Measurements from ENCODE around the gene SON. TPM values are rescaled to one million over a fixed set of nuclear protein-coding genes. Genes with fewer than 3 reads are reported as not detected.
"Not testable (repeated sequence)": the region's sequence is repeated elsewhere in the genome, so short reads cannot be mapped to it uniquely, and the experiment has no call there.

The SON gene
- total and polyA plus RNA-seq, 2 donors = 115 to 394 TPM

- WGBS = 86% methylated on average over 2 of the region's 2 CpGs
- Histone ChIP-seq H3K4me1 (ENCODE audit: insufficient read depth) (no peaks in the 10 kb centered on the region), H3K27ac (ENCODE audit: low read depth) (no peak overlapping the region), H3K36me3 (ENCODE audit: insufficient read depth) (peaks cover 8% of the 10 kb centered on the region), H3K4me3 (ENCODE audit: low read depth, low read length) (no peak overlapping the region)
- DNase-seq (ENCODE audit: extremely low spot score) = no peak
These were observed 25.6 kb downstream of the SON start for GRCh38 chr21:33568448-33568847.

- WGBS = 91% methylated on average over 5 of the region's 5 CpGs
- H3K4me3 ChIP-seq (ENCODE audit: low read depth, low read length) = no peak overlapping the region
- DNase-seq (ENCODE audit: extremely low spot score) = no peak
- peaks cover 11% of the 10 kb centered on the region for H3K36me3 ChIP-seq (ENCODE audit: insufficient read depth)
- H3K4me1 ChIP-seq (ENCODE audit: insufficient read depth) = no peaks in the 10 kb centered on the region
- no peak overlapping the region for H3K27ac ChIP-seq (ENCODE audit: low read depth)
These were observed 27.2 kb downstream of the SON start for GRCh38 chr21:33569991-33570390.

- H3K4me1 ChIP-seq (ENCODE audit: insufficient read depth) = no peaks in the 10 kb centered on the region
- H3K36me3 ChIP-seq (ENCODE audit: insufficient read depth) = peaks cover 11% of the 10 kb centered on the region
- 30% methylated on average over 3 of the region's 3 CpGs for WGBS
- H3K27ac ChIP-seq (ENCODE audit: low read depth) = no peak overlapping the region
- no peak for DNase-seq (ENCODE audit: extremely low spot score)
- no peak overlapping the region for H3K4me3 ChIP-seq (ENCODE audit: low read depth, low read length)
These were observed 29.5 kb downstream of the SON start for GRCh38 chr21:33572350-33572749.

GRCh38 chr21:33576741-33577141, 33.9 kb downstream of the SON start:
- not testable (repeated sequence) for H3K27ac ChIP-seq (ENCODE audit: low read depth); H3K36me3 ChIP-seq (ENCODE audit: insufficient read depth); DNase-seq (ENCODE audit: extremely low spot score); H3K4me1 ChIP-seq (ENCODE audit: insufficient read depth); H3K4me3 ChIP-seq (ENCODE audit: low read depth, low read length)
- WGBS = 28% methylated on average over 2 of the region's 2 CpGs

GRCh38 chr21:33578214-33578613, 35.4 kb downstream of the SON start:
- Histone ChIP-seq H3K4me1 (ENCODE audit: insufficient read depth) (no peaks in the 10 kb centered on the region), H3K36me3 (ENCODE audit: insufficient read depth) (peaks cover 4% of the 10 kb centered on the region), H3K4me3 (ENCODE audit: low read depth, low read length) (no peak overlapping the region), H3K27ac (ENCODE audit: low read depth) (no peak overlapping the region)
- 65% methylated on average over 2 of the region's 2 CpGs for WGBS
- no peak for DNase-seq (ENCODE audit: extremely low spot score)

GRCh38 chr21:33578959-33579542, 36.2 kb downstream of the SON start:
- Histone ChIP-seq H3K27ac (ENCODE audit: low read depth) (no peak overlapping the region), H3K4me3 (ENCODE audit: low read depth, low read length) (no peak overlapping the region), H3K36me3 (ENCODE audit: insufficient read depth) (peaks cover 4% of the 10 kb centered on the region), H3K4me1 (ENCODE audit: insufficient read depth) (no peaks in the 10 kb centered on the region)
- DNase-seq (ENCODE audit: extremely low spot score) = no peak
- 88% methylated on average over 7 of the region's 7 CpGs for WGBS

GRCh38 chr21:33584455-33584854, 41.6 kb downstream of the SON start:
- H3K27ac ChIP-seq (ENCODE audit: low read depth) = no peak overlapping the region
- H3K4me3 ChIP-seq (ENCODE audit: low read depth, low read length) = no peak overlapping the region
- WGBS = 84% methylated on average over 3 of the region's 3 CpGs
- H3K36me3 ChIP-seq (ENCODE audit: insufficient read depth) = no peaks in the 10 kb centered on the region
- DNase-seq (ENCODE audit: extremely low spot score) = no peak
- H3K4me1 ChIP-seq (ENCODE audit: insufficient read depth) = peaks cover 2% of the 10 kb centered on the region

- no peaks in the 10 kb centered on the region for H3K36me3 ChIP-seq (ENCODE audit: insufficient read depth)
- no peak for DNase-seq (ENCODE audit: extremely low spot score)
- WGBS = 71% methylated on average over 6 of the region's 6 CpGs
- H3K27ac ChIP-seq (ENCODE audit: low read depth) = no peak overlapping the region
- H3K4me1 ChIP-seq (ENCODE audit: insufficient read depth) = peaks cover 2% of the 10 kb centered on the region
- H3K4me3 ChIP-seq (ENCODE audit: low read depth, low read length) = no peak overlapping the region
These were observed 44.1 kb downstream of the SON start for GRCh38 chr21:33586927-33587326.

GRCh38 chr21:33587792-33588484, 45.1 kb downstream of the SON start:
- DNase-seq (ENCODE audit: extremely low spot score) = no peak
- WGBS = 1% methylated on average over 57 of the region's 57 CpGs
- Histone ChIP-seq H3K4me3 (ENCODE audit: low read depth, low read length) (peak overlapping the region; percentile 83), H3K27ac (ENCODE audit: low read depth) (peak overlapping the region; percentile 73), H3K36me3 (ENCODE audit: insufficient read depth) (no peaks in the 10 kb centered on the region), H3K4me1 (ENCODE audit: insufficient read depth) (peaks cover 2% of the 10 kb centered on the region)

- H3K4me1 ChIP-seq (ENCODE audit: insufficient read depth) = peaks cover 2% of the 10 kb centered on the region
- H3K36me3 ChIP-seq (ENCODE audit: insufficient read depth) = no peaks in the 10 kb centered on the region
- peak; percentile 59 for DNase-seq (ENCODE audit: extremely low spot score)
- WGBS = 1% methylated on average over 76 of the region's 78 CpGs
- H3K27ac ChIP-seq (ENCODE audit: low read depth) = peak within 1 kb of the TSS; percentile 73
- H3K4me3 ChIP-seq (ENCODE audit: low read depth, low read length) = peak within 1 kb of the TSS; percentile 83
These were observed 45.9 kb downstream of the SON start, which contains the start of gene DONSON for GRCh38 chr21:33588485-33589335. Gene DONSON (minus strand): TSS chr21:33588684. CDS start chr21:33588641, 43 bp downstream.

- peaks cover 7% of the 10 kb centered on the region for H3K36me3 ChIP-seq (ENCODE audit: insufficient read depth)
- no peak overlapping the region for H3K4me3 ChIP-seq (ENCODE audit: low read depth, low read length)
- 80% methylated on average over 1 of the region's 1 CpG for WGBS
- no peaks in the 10 kb centered on the region for H3K4me1 ChIP-seq (ENCODE audit: insufficient read depth)
- no peak for DNase-seq (ENCODE audit: extremely low spot score)
- H3K27ac ChIP-seq (ENCODE audit: low read depth) = no peak overlapping the region
These were observed 55.2 kb downstream of the SON start for GRCh38 chr21:33598051-33598450.

GRCh38 chr21:33608559-33608958, 65.7 kb downstream of the SON start:
- H3K27ac ChIP-seq (ENCODE audit: low read depth) = no peak overlapping the region
- DNase-seq (ENCODE audit: extremely low spot score) = no peak
- no peak overlapping the region for H3K4me3 ChIP-seq (ENCODE audit: low read depth, low read length)
- H3K36me3 ChIP-seq (ENCODE audit: insufficient read depth) = peaks cover 1% of the 10 kb centered on the region
- H3K4me1 ChIP-seq (ENCODE audit: insufficient read depth) = peaks cover 1% of the 10 kb centered on the region
- 33% methylated on average over 1 of the region's 1 CpG for WGBS

- WGBS = 88% methylated on average over 7 of the region's 7 CpGs
- Histone ChIP-seq H3K4me1 (ENCODE audit: insufficient read depth) (peaks cover 1% of the 10 kb centered on the region), H3K27ac (ENCODE audit: low read depth) (no peak overlapping the region), H3K36me3 (ENCODE audit: insufficient read depth) (peaks cover 1% of the 10 kb centered on the region), H3K4me3 (ENCODE audit: low read depth, low read length) (no peak overlapping the region)
- DNase-seq (ENCODE audit: extremely low spot score) = no peak
These were observed 68.3 kb downstream of the SON start for GRCh38 chr21:33611006-33611744.

Data from urinary bladder (tissue), 4 donors.